HepG2 (cell line): ENCODE results near the gene PSIP1. TPM values are rescaled to one million over a fixed set of nuclear protein-coding genes. Genes with fewer than 3 reads are reported as not detected.

Experiments
- CHCHD3 ChIP-seq: sonication (generic); formaldehyde crosslinking; IDR thresholded peaks from 2 replicates; pipeline ENCODE4 v1.8.0; 2022; ENCODE audit warnings: mild to moderate bottlenecking, missing genetic modification reagents, moderate library complexity
- DMAP1 ChIP-seq: IDR thresholded peaks from 2 replicates; pipeline ENCODE4 v1.6.1; 2016
- EP300 ChIP-seq, 3 experiments: sonication (generic) in 1 of 3; formaldehyde crosslinking in 1 of 3; IDR thresholded peaks; 2 replicates each; pipeline versions ENCODE4 v1.5.1 to v1.6.1; 2011 to 2020; ENCODE audit warnings: low read depth in 2 of 3, low read length in 2 of 3, borderline replicate concordance in 1 of 3, improper control_type of control experiment in 1 of 3, mild to moderate bottlenecking in 1 of 3, missing genetic modification reagents in 1 of 3, moderate library complexity in 1 of 3
- HNF1B ChIP-seq: sonication (generic); formaldehyde crosslinking; IDR thresholded peaks from 2 replicates; pipeline ENCODE4 v1.5.1; 2020; ENCODE audit warnings: mild to moderate bottlenecking, moderate library complexity, missing genetic modification reagents
- IKZF1 ChIP-seq: fragments of 450-650 bp; IDR thresholded peaks from 2 replicates; pipeline ENCODE4 v1.7.1; 2016
- KLF6 ChIP-seq: IDR thresholded peaks from 2 replicates; pipeline ENCODE4 v1.8.0; 2016; ENCODE audit warnings: missing biosample characterization, missing genetic modification reagents
- KLF9 ChIP-seq: IDR thresholded peaks from 2 replicates; pipeline ENCODE4 v1.6.1; 2016; ENCODE audit warnings: low read depth
- NR2C2 ChIP-seq: sonication (generic); formaldehyde crosslinking; IDR thresholded peaks from 2 replicates; pipeline ENCODE4 v1.4.0; 2020; ENCODE audit warnings: missing genetic modification reagents, mild to moderate bottlenecking, moderate library complexity, borderline replicate concordance
- PHF21A ChIP-seq: sonication (generic); formaldehyde crosslinking; IDR thresholded peaks from 2 replicates; pipeline ENCODE4 v1.5.0; 2020; ENCODE audit warnings: mild to moderate bottlenecking, missing genetic modification reagents
- REXO4 ChIP-seq: sonication (generic); formaldehyde crosslinking; IDR thresholded peaks from 2 replicates; pipeline ENCODE4 v1.8.0; 2022; ENCODE audit warnings: missing genetic modification reagents, mild to moderate bottlenecking, borderline replicate concordance
- YEATS4 ChIP-seq: sonication (generic); formaldehyde crosslinking; IDR thresholded peaks from 2 replicates; pipeline ENCODE4 v1.4.0; 2020; ENCODE audit warnings: missing genetic modification reagents, borderline replicate concordance
- ZBTB20 ChIP-seq: sonication (generic); formaldehyde crosslinking; IDR thresholded peaks from 2 replicates; pipeline ENCODE4 v1.8.1; 2023; ENCODE audit warnings: missing genetic modification reagents, low read depth, mild to moderate bottlenecking, borderline replicate concordance
- ZNF276 ChIP-seq: sonication (generic); formaldehyde crosslinking; IDR thresholded peaks from 2 replicates; pipeline ENCODE4 v1.4.0; 2020; ENCODE audit warnings: mild to moderate bottlenecking, low read depth, missing genetic modification reagents
- ZNF33B ChIP-seq: sonication (generic); formaldehyde crosslinking; IDR thresholded peaks from 2 replicates; pipeline ENCODE4 v1.5.1; 2020; ENCODE audit warnings: mild to moderate bottlenecking, missing genetic modification reagents
- ZNF547 ChIP-seq: sonication (generic); formaldehyde crosslinking; IDR thresholded peaks from 2 replicates; pipeline ENCODE4 v1.5.1; 2020; ENCODE audit warnings: mild to moderate bottlenecking, missing genetic modification reagents
- ZNF558 ChIP-seq: sonication (generic); formaldehyde crosslinking; IDR thresholded peaks from 2 replicates; pipeline ENCODE4 v1.9.0; 2022; ENCODE audit warnings: mild to moderate bottlenecking, missing genetic modification reagents, borderline replicate concordance
- ZNF563 ChIP-seq: sonication (generic); formaldehyde crosslinking; IDR thresholded peaks from 2 replicates; pipeline ENCODE4 v1.8.0; 2022; ENCODE audit warnings: mild to moderate bottlenecking, moderate library complexity, missing genetic modification reagents
- ZNF766 ChIP-seq: sonication (generic); formaldehyde crosslinking; IDR thresholded peaks from 2 replicates; pipeline ENCODE4 v1.5.0; 2020; ENCODE audit warnings: missing genetic modification reagents, borderline replicate concordance
- polyA plus RNA-seq, 8 experiments: library from polyadenylated mRNA; depleted of rRNA in 3 of 8; stranded (reverse) in 7 of 8; unstranded in 1 of 8; fragments of >200 nt; fragmentation: Illumina TruSeq in 4 of 8; extraction: Trizol in 4 of 8; gene quantifications; 2 replicates each; pipeline versions ENCODE4 v1.2.1 to v1.2.3, GENCODE V29; 2011 to 2016; ENCODE audit warnings: low read depth in 4 of 8, missing spikeins in 1 of 8, mixed read lengths in 1 of 8; ENCODE audit not compliant: insufficient read depth in 1 of 8
- total RNA-seq, 5 experiments: library from RNA; depleted of rRNA; stranded (reverse); fragments of >200 nt; fragmentation: Illumina TruSeq; extraction: Trizol; gene quantifications; 2 replicates each; pipeline ENCODE4 v1.2.3, GENCODE V29; 2016; ENCODE audit warnings: low read depth in 1 of 5
- TF ChIP-seq, protein P1 (sequence below): IDR thresholded peaks from 2 replicates; pipeline ENCODE4 v1.6.1; 2016; ENCODE audit warnings: low read depth, control low read depth
- TF ChIP-seq, protein P2 (sequence below): sonication (generic); formaldehyde crosslinking; IDR thresholded peaks from 2 replicates; pipeline ENCODE4 v1.5.1; 2020; ENCODE audit warnings: mild to moderate bottlenecking, missing genetic modification reagents

PSIP1 gene
- total and polyA plus RNA-seq, 2 of the 13 experiments (the other 11 are each of a cell fraction or from before 2014, with no cell fraction given), result 12.6 to 46.4 TPM

GRCh38 chr9:15510789-15511575 is at the start of gene PSIP1 (continued):
- no peak for TF ChIP-seq NR2C2 (CRISPR knock-in tag)
- TF ChIP-seq ZBTB20 (CRISPR knock-in tag), result peak; percentile 48; the same call in 1 of the 2 replicates
- peak; percentile 86; the same call in 1 of the 2 replicates for TF ChIP-seq YEATS4
- TF ChIP-seq ZNF558, result 0 out of 2 replicates have a peak, but pooled peaks have one; percentile 16
- no peak for TF ChIP-seq IKZF1
- peak; percentile 82; the same call in 1 of the 2 replicates for TF ChIP-seq ZNF547 (CRISPR knock-in tag)
- TF ChIP-seq REXO4 (CRISPR knock-in tag), result 0 out of 2 replicates have a peak, but pooled peaks have one; percentile 66
- no peak for TF ChIP-seq EP300 (IDR thresholded peaks at IDR 0.05; ENCODE audit: low read depth in 2 of 2, low read length in 2 of 2)
- TF ChIP-seq EP300 (CRISPR knock-in tag; IDR thresholded peaks at IDR 0.05; ENCODE audit: borderline replicate concordance), result no peak
- 0 out of 2 replicates have a peak, but pooled peaks have one; percentile 78 for TF ChIP-seq CHCHD3 (CRISPR knock-in tag)
- TF ChIP-seq HNF1B (CRISPR knock-in tag), result peak; percentile 78
- TF ChIP-seq, protein P1, sequence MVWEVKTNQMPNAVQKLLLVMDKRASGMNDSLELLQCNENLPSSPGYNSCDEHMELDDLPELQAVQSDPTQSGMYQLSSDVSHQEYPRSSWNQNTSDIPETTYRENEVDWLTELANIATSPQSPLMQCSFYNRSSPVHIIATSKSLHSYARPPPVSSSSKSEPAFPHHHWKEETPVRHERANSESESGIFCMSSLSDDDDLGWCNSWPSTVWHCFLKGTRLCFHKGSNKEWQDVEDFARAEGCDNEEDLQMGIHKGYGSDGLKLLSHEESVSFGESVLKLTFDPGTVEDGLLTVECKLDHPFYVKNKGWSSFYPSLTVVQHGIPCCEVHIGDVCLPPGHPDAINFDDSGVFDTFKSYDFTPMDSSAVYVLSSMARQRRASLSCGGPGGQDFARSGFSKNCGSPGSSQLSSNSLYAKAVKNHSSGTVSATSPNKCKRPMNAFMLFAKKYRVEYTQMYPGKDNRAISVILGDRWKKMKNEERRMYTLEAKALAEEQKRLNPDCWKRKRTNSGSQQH (CRISPR knock-in tag), result no peak
- TF ChIP-seq ZNF766 (CRISPR knock-in tag), result 0 out of 2 replicates have a peak, but pooled peaks have one; percentile 48
- peak; percentile 39; the same call in 1 of the 2 replicates for TF ChIP-seq KLF6 (CRISPR knock-in tag)
- TF ChIP-seq KLF9 (CRISPR knock-in tag), result no peak
- peak; percentile 64 for TF ChIP-seq PHF21A
- peak; percentile 98 for TF ChIP-seq ZNF563 (CRISPR knock-in tag)
- peak; percentile 31; the same call in 1 of the 2 replicates for TF ChIP-seq DMAP1 (CRISPR knock-in tag)
- peak; percentile 76; the same call in 1 of the 2 replicates for TF ChIP-seq ZNF276 (CRISPR knock-in tag)
- TF ChIP-seq ZNF33B, result no peak
- TF ChIP-seq, protein P2, sequence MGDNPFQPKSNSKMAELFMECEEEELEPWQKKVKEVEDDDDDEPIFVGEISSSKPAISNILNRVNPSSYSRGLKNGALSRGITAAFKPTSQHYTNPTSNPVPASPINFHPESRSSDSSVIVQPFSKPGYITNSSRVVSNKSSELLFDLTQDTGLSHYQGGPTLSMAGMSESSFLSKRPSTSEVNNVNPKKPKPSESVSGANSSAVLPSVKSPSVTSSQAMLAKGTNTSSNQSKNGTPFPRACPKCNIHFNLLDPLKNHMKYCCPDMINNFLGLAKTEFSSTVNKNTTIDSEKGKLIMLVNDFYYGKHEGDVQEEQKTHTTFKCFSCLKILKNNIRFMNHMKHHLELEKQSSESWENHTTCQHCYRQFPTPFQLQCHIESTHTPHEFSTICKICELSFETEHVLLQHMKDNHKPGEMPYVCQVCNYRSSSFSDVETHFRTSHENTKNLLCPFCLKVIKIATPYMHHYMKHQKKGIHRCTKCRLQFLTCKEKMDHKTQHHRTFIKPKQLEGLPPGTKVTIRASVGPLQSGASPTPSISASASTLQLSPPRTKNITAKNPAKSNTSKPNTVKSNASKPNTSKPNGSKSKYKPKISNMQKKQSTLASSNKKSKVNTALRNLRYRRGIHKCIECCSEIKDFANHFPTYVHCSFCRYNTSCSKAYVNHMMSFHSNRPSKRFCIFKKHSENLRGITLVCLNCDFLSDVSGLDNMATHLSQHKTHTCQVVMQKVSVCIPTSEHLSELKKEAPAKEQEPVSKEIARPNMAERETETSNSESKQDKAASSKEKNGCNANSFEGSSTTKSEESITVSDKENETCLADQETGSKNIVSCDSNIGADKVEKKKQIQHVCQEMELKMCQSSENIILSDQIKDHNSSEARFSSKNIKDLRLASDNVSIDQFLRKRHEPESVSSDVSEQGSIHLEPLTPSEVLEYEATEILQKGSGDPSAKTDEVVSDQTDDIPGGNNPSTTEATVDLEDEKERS, result peak; percentile 23; the same call in 1 of the 2 replicates
